Epithelial cell of proximal tubule (primary cell): ENCODE measurements around the gene CABLES1. TPM values are rescaled to one million over a fixed set of nuclear protein-coding genes. Genes with fewer than 3 reads are reported as not detected.
"Not testable (repeated sequence)": the region's sequence is repeated elsewhere in the genome, so short reads cannot be mapped to it uniquely, and the experiment has no call there.

ENCODE experiments used
- DNase-seq: peaks from one replicate; pipeline ENCODE4 v3.0.0-alpha.2; 2011; ENCODE audit warnings: low read depth
- H3K4me3 ChIP-seq: 2 replicates; pipeline ENCODE4 v1.5.1; 2011; ENCODE audit warnings: low read depth, mild to moderate bottlenecking, low read length
- CTCF ChIP-seq: conservative IDR thresholded peaks from 2 replicates; pipeline ENCODE4 v1.5.1; 2012; ENCODE audit warnings: low read depth, mild to moderate bottlenecking, low read length
- total RNA-seq: library from RNA; depleted of rRNA; stranded (reverse); fragments of >200 nt; gene quantifications from 2 replicates; pipeline ENCODE4 v1.2.3, GENCODE V29; 2015

CABLES1 gene
- total RNA-seq, 1 donor from 2014 or later, result 6.1 TPM

- no peak overlapping the region for H3K4me3 ChIP-seq
- TF ChIP-seq CTCF, result no peak
- no peak for DNase-seq
Observed at GRCh38 chr18:23151414-23152099, 16.3 kb downstream of the CABLES1 start.

GRCh38 chr18:23154030-23154429, 18.7 kb downstream of the CABLES1 start:
- no peak for DNase-seq
- no peak overlapping the region for H3K4me3 ChIP-seq
- no peak for TF ChIP-seq CTCF

- no peak overlapping the region for H3K4me3 ChIP-seq
- DNase-seq, result no peak
- TF ChIP-seq CTCF, result no peak
Observed at GRCh38 chr18:23154823-23155500, 19.7 kb downstream of the CABLES1 start.

- no peak for DNase-seq
- TF ChIP-seq CTCF, result no peak
- H3K4me3 ChIP-seq, result no peak overlapping the region
Observed at GRCh38 chr18:23155537-23155936, 20.3 kb downstream of the CABLES1 start.

GRCh38 chr18:23156134-23156533, 20.8 kb downstream of the CABLES1 start:
- no peak overlapping the region for H3K4me3 ChIP-seq
- TF ChIP-seq CTCF, result no peak
- DNase-seq, result no peak

GRCh38 chr18:23158058-23158457, 22.8 kb downstream of the CABLES1 start:
- no peak for DNase-seq
- H3K4me3 ChIP-seq, result no peak overlapping the region
- no peak for TF ChIP-seq CTCF

- DNase-seq, H3K4me3 ChIP-seq: not testable (repeated sequence)
Observed at GRCh38 chr18:23158884-23159283, 23.6 kb downstream of the CABLES1 start.
